ENCODE results near the gene DUSP11. TPM values are rescaled to one million over a fixed set of nuclear protein-coding genes. Genes with fewer than 3 reads are reported as not detected.
A peak's percentile ranks its signal among the peaks of the same experiment; 100 is the strongest.

DUSP11 gene
- total and polyA plus RNA-seq, 9 of the 15 experiments (the other 6 are each of a cell fraction or from before 2014, with no cell fraction given): 20.7 to 79.8 (median 29.3) TPM

GRCh38 chr2:73736855-73737779 is 42.8 kb downstream of the DUSP11 start, which contains the start of gene TPRKB (continued):
- TF ChIP-seq ARID4B (CRISPR knock-in tag; IDR thresholded peaks at IDR 0.05): peak; percentile 71
- no peak for TF ChIP-seq HDGF (IDR thresholded peaks at IDR 0.05)
- no peak for TF ChIP-seq POU5F1 (IDR thresholded peaks at IDR 0.05; ENCODE audit: borderline replicate concordance, low read depth, low read length, partially characterized antibody)
- peak; percentile 86 to 94; a peak in 3 of 4 replicates for TF ChIP-seq ETV6 (IDR thresholded peaks at IDR 0.05; ENCODE audit: borderline replicate concordance in 1 of 2, low read depth in 2 of 2, low read length in 1 of 2)
- no peak for TF ChIP-seq ETV6 (CRISPR knock-in tag; IDR thresholded peaks at IDR 0.05; ENCODE audit: borderline replicate concordance)
- peak; percentile 96 for TF ChIP-seq CBX1 (IDR thresholded peaks at IDR 0.05; ENCODE audit: low read depth)
- TF ChIP-seq NR2C2 (CRISPR knock-in tag; IDR thresholded peaks at IDR 0.05): peak; percentile 97
- peak; percentile 99 for TF ChIP-seq NR2C2 (tag; IDR thresholded peaks at IDR 0.05)
- TF ChIP-seq E2F1 (CRISPR knock-in tag; IDR thresholded peaks at IDR 0.05): peak; percentile 70
- TF ChIP-seq OTX1 (CRISPR knock-in tag; IDR thresholded peaks at IDR 0.05): no peak
- TF ChIP-seq EGR1 (conservative IDR thresholded peaks at IDR 0.05): 0 out of 2 replicates have a peak, but pooled peaks have one; percentile 9
- no peak for TF ChIP-seq ZNF740 (CRISPR knock-in tag; IDR thresholded peaks at IDR 0.05)
- no peak for TF ChIP-seq ZNF740 (tag; IDR thresholded peaks at IDR 0.05)
- no peak for TF ChIP-seq PCBP2 (IDR thresholded peaks at IDR 0.05; ENCODE audit: low read depth, low read length, poor library complexity, severe bottlenecking)
- no peak for TF ChIP-seq MAFF (IDR thresholded peaks at IDR 0.05; ENCODE audit: low read length)
- no peak for TF ChIP-seq RBM34 (IDR thresholded peaks at IDR 0.05; ENCODE audit: borderline replicate concordance, insufficient read depth, low read length)
- no peak for TF ChIP-seq ZFP30 (CRISPR knock-in tag; IDR thresholded peaks at IDR 0.05; ENCODE audit: borderline replicate concordance)
- no peak for TF ChIP-seq MCM7 (IDR thresholded peaks at IDR 0.05)
- no peak for TF ChIP-seq CBX2 (IDR thresholded peaks at IDR 0.05; ENCODE audit: insufficient read depth, low read length, poor library complexity, severe bottlenecking)
- no peak for TF ChIP-seq PYGO2 (tag; IDR thresholded peaks at IDR 0.05)
